Measurements from ENCODE around the gene FKBP11.

The FKBP11 gene

GRCh38 chr12:48972213-48972951 lies 47.1 kb upstream of the FKBP11 start:
- no peak for DNase-seq (ENCODE audit: low spot score)
- WGBS, 2 donors (ENCODE audit: extremely low coverage in 2 of 2, insufficient read length in 2 of 2, insufficient replicate concordance in 1 of 2): no CpG with 5 or more reads among the region's 23 CpGs
- H3K4me2 ChIP-seq (ENCODE audit: insufficient read depth, low read length, poor library complexity, severe bottlenecking): no peak overlapping the region

GRCh38 chr12:48970702-48971334 lies 45.5 kb upstream of the FKBP11 start:
- no peak overlapping the region for H3K4ac ChIP-seq (ENCODE audit: low read length)
- H2BK15ac ChIP-seq (ENCODE audit: low read length): no peak overlapping the region
- H3K4me3 ChIP-seq (ENCODE audit: low read length in 2 of 2): peak overlapping the region in 1 of 2 donors; percentile 42
- no peak overlapping the region for H3K9ac ChIP-seq (ENCODE audit: low read depth, low read length, poor library complexity)
- H2BK120ac ChIP-seq (ENCODE audit: low read depth, low read length): no peak overlapping the region
- no peak overlapping the region for H3K18ac ChIP-seq (ENCODE audit: low read length)
- H3K4me1 ChIP-seq (ENCODE audit: control insufficient read depth in 2 of 2, insufficient read depth in 1 of 2, low read depth in 1 of 2, low read length in 2 of 2): peaks cover 9 to 15% of the 10 kb centered on the region in 2 donors
- no peak overlapping the region for H2BK12ac ChIP-seq (ENCODE audit: low read length)
- peaks cover 1 to 3% of the 10 kb centered on the region in 2 donors for H3K9me3 ChIP-seq (replicated peaks in 1 of 2; ENCODE audit: control insufficient read depth in 2 of 2, insufficient read depth in 1 of 2, low read depth in 1 of 2, low read length in 2 of 2)
- H3K4me2 ChIP-seq (ENCODE audit: insufficient read depth, low read length, poor library complexity, severe bottlenecking): no peak overlapping the region
- peak overlapping the region; percentile 57 for H3K23ac ChIP-seq (ENCODE audit: low read depth, low read length, poor library complexity)
- H2AK5ac ChIP-seq (ENCODE audit: low read depth, low read length): no peak overlapping the region
- H3K27me3 ChIP-seq (ENCODE audit: control insufficient read depth in 3 of 3, insufficient read depth in 3 of 3, low read depth in 1 of 3, low read length in 3 of 3): peaks cover 44 to 94% (median 93%) of the 10 kb centered on the region in 3 experiments
- peak overlapping the region; percentile 89 for H2AFZ ChIP-seq (ENCODE audit: low read length)
- no peak overlapping the region for H3K14ac ChIP-seq (ENCODE audit: low read length)
- H3K79me1 ChIP-seq (ENCODE audit: low read depth, low read length): no peaks in the 10 kb centered on the region
- DNase-seq (ENCODE audit: low spot score): no peak
- H4K8ac ChIP-seq (ENCODE audit: low read depth, low read length): no peak overlapping the region
- no peak overlapping the region for H4K91ac ChIP-seq (ENCODE audit: low read depth, low read length, poor library complexity)
- H3K36me3 ChIP-seq (replicated peaks in 1 of 2; ENCODE audit: control insufficient read depth in 2 of 2, insufficient read depth in 2 of 2, low read length in 2 of 2): no peaks in the 10 kb centered on the region
- WGBS, 2 donors (ENCODE audit: extremely low coverage in 2 of 2, insufficient read length in 2 of 2, insufficient replicate concordance in 1 of 2): no CpG with 5 or more reads among the region's 10 CpGs
- no peak overlapping the region for H3K27ac ChIP-seq (replicated peaks; ENCODE audit: low read length)
- no peak overlapping the region for H2BK5ac ChIP-seq (ENCODE audit: low read length)

More at GRCh38 chr12:48972213-48972951, 47.1 kb upstream of the FKBP11 start:
- H3K23ac ChIP-seq (ENCODE audit: low read depth, low read length, poor library complexity): peak overlapping the region; percentile 34
- H2BK15ac ChIP-seq (ENCODE audit: low read length): no peak overlapping the region
- no peak overlapping the region for H2BK12ac ChIP-seq (ENCODE audit: low read length)
- peak overlapping the region; percentile 52 for H3K18ac ChIP-seq (ENCODE audit: low read length)
- no peak overlapping the region for H4K91ac ChIP-seq (ENCODE audit: low read depth, low read length, poor library complexity)
- H2AFZ ChIP-seq (ENCODE audit: low read length): no peak overlapping the region
- H3K79me1 ChIP-seq (ENCODE audit: low read depth, low read length): no peaks in the 10 kb centered on the region
- peaks cover 49 to 99% (median 98%) of the 10 kb centered on the region in 3 experiments for H3K27me3 ChIP-seq (ENCODE audit: control insufficient read depth in 3 of 3, insufficient read depth in 3 of 3, low read depth in 1 of 3, low read length in 3 of 3)
- H4K8ac ChIP-seq (ENCODE audit: low read depth, low read length): no peak overlapping the region
- peak overlapping the region; percentile 5 for H2AK5ac ChIP-seq (ENCODE audit: low read depth, low read length)
- peaks cover 3 to 4% of the 10 kb centered on the region in 2 donors for H3K9me3 ChIP-seq (replicated peaks in 1 of 2; ENCODE audit: control insufficient read depth in 2 of 2, insufficient read depth in 1 of 2, low read depth in 1 of 2, low read length in 2 of 2)
- no peak overlapping the region for H2BK120ac ChIP-seq (ENCODE audit: low read depth, low read length)
- no peaks in the 10 kb centered on the region for H3K36me3 ChIP-seq (replicated peaks in 1 of 2; ENCODE audit: control insufficient read depth in 2 of 2, insufficient read depth in 2 of 2, low read length in 2 of 2)
- H3K4me3 ChIP-seq (ENCODE audit: low read length in 2 of 2): no peak overlapping the region
- peak overlapping the region; percentile 66 for H3K9ac ChIP-seq (ENCODE audit: low read depth, low read length, poor library complexity)
- H3K4me1 ChIP-seq (ENCODE audit: control insufficient read depth in 2 of 2, insufficient read depth in 1 of 2, low read depth in 1 of 2, low read length in 2 of 2): peaks cover 9 to 17% of the 10 kb centered on the region in 2 donors
- no peak overlapping the region for H2BK5ac ChIP-seq (ENCODE audit: low read length)
- peak overlapping the region; percentile 42 for H3K14ac ChIP-seq (ENCODE audit: low read length)
- H3K4ac ChIP-seq (ENCODE audit: low read length): no peak overlapping the region
- H3K27ac ChIP-seq (replicated peaks; ENCODE audit: low read length): no peak overlapping the region

- Histone ChIP-seq H3K4me1 (ENCODE audit: control insufficient read depth in 2 of 2, insufficient read depth in 1 of 2, low read depth in 1 of 2, low read length in 2 of 2) (peaks cover 9 to 15% of the 10 kb centered on the region in 2 donors), H3K9ac (ENCODE audit: low read depth, low read length, poor library complexity) (peak overlapping the region; percentile 83)
- no CpG with 5 or more reads among the region's 77 CpGs for WGBS, 2 donors (ENCODE audit: extremely low coverage in 2 of 2, insufficient read length in 2 of 2, insufficient replicate concordance in 1 of 2)
Observed at GRCh38 chr12:48969833-48970701, 44.8 kb upstream of the FKBP11 start.

More at GRCh38 chr12:48969833-48970701, 44.8 kb upstream of the FKBP11 start:
- Histone ChIP-seq H2AK5ac (ENCODE audit: low read depth, low read length) (peak overlapping the region; percentile 22), H2BK15ac (ENCODE audit: low read length) (no peak overlapping the region), H3K27ac (replicated peaks; ENCODE audit: low read length) (no peak overlapping the region), H3K27me3 (ENCODE audit: control insufficient read depth in 3 of 3, insufficient read depth in 3 of 3, low read depth in 1 of 3, low read length in 3 of 3) (peaks cover 42 to 93% (median 91%) of the 10 kb centered on the region in 3 experiments), H4K91ac (ENCODE audit: low read depth, low read length, poor library complexity) (no peak overlapping the region), H2BK5ac (ENCODE audit: low read length) (no peak overlapping the region), H3K4me3 (ENCODE audit: low read length in 2 of 2) (peak overlapping the region in 1 of 2 donors; percentile 69), H3K79me1 (ENCODE audit: low read depth, low read length) (no peaks in the 10 kb centered on the region), H3K9me3 (replicated peaks in 1 of 2; ENCODE audit: control insufficient read depth in 2 of 2, insufficient read depth in 1 of 2, low read depth in 1 of 2, low read length in 2 of 2) (peaks cover 1 to 3% of the 10 kb centered on the region in 2 donors), H3K14ac (ENCODE audit: low read length) (no peak overlapping the region), H3K4ac (ENCODE audit: low read length) (no peak overlapping the region), H3K18ac (ENCODE audit: low read length) (peak overlapping the region; percentile 56), H3K23ac (ENCODE audit: low read depth, low read length, poor library complexity) (no peak overlapping the region), H2BK12ac (ENCODE audit: low read length) (no peak overlapping the region), H3K36me3 (replicated peaks in 1 of 2; ENCODE audit: control insufficient read depth in 2 of 2, insufficient read depth in 2 of 2, low read length in 2 of 2) (no peaks in the 10 kb centered on the region), H4K8ac (ENCODE audit: low read depth, low read length) (no peak overlapping the region), H2AFZ (ENCODE audit: low read length) (peak overlapping the region; percentile 87), H2BK120ac (ENCODE audit: low read depth, low read length) (no peak overlapping the region), H3K4me2 (ENCODE audit: insufficient read depth, low read length, poor library complexity, severe bottlenecking) (peak overlapping the region; percentile 78)
- DNase-seq (ENCODE audit: low spot score): no peak

Measured in neuronal stem cell (in vitro differentiated cells).